Neural progenitor cell (in vitro differentiated cells): ENCODE data around the gene LTBP2.

Experiments
- CTCF ChIP-seq: fragments of 200-600 bp; sonication (generic); IDR thresholded peaks from 2 replicates; pipeline ENCODE4 v1.5.1; 2017; ENCODE audit warnings: antibody characterized with exemption, mild to moderate bottlenecking
- EZH2phosphoT487 ChIP-seq: fragments of 200-600 bp; sonication (generic); IDR thresholded peaks from 2 replicates; pipeline ENCODE4 v1.6.1; 2017; ENCODE audit warnings: antibody characterized with exemption

- TF ChIP-seq CTCF (no peak), EZH2phosphoT487 (no peak)
Observed at GRCh38 chr14:74591394-74591793, 20.6 kb downstream of the LTBP2 start.
